Upper lobe of right lung (tissue), 1 donor: ENCODE results near the gene MAD2L1BP. TPM values are rescaled to one million over a fixed set of nuclear protein-coding genes. Genes with fewer than 3 reads are reported as not detected.

Source experiments
- ATAC-seq: fragments of 200-7000 bp; cut with Tn5 transposase; one replicate; pipeline ENCODE4 v1.9.1; 2020; ENCODE audit warnings: mild to moderate bottlenecking, moderate library complexity
- DNase-seq: peaks from one replicate; pipeline ENCODE4 v3.0.0-alpha.2; 2020
- H3K27ac ChIP-seq: fragments of 200-600 bp; one replicate; pipeline ENCODE4 v1.8.0; 2022
- H3K27me3 ChIP-seq: fragments of 200-600 bp; one replicate; pipeline ENCODE4 v1.8.0; 2022; ENCODE audit warnings: mild to moderate bottlenecking
- H3K36me3 ChIP-seq: fragments of 200-600 bp; one replicate; pipeline ENCODE4 v1.8.0; 2022
- H3K4me1 ChIP-seq: fragments of 200-600 bp; one replicate; pipeline ENCODE4 v1.8.0; 2022
- H3K4me3 ChIP-seq: fragments of 200-600 bp; one replicate; pipeline ENCODE4 v1.8.0; 2022; ENCODE audit warnings: mild to moderate bottlenecking
- H3K9me3 ChIP-seq: fragments of 200-600 bp; one replicate; pipeline ENCODE4 v1.8.0; 2022
- intact Hi-C: fragments of 100-400 bp; cut with DNase I; formaldehyde crosslinking; loops from one replicate; pipeline ENCODE4 v1.11.0; 2022
- total RNA-seq: library from RNA; stranded (reverse); fragmentation: NEBNext Ultra II Directional; extraction: Animal tissue kit (Norgen Biotek cat#: 25700); gene quantifications from one replicate; pipeline ENCODE4 v1.2.1, GENCODE V29; 2021
- TF ChIP-seq, protein P1 (sequence below): fragments of 200-600 bp; IDR thresholded peaks from one replicate; pipeline ENCODE4 v1.8.0; 2022; ENCODE audit warnings: antibody characterized with exemption
- donor health status: DM: no; HTN: yes; CAD: no; lungs with severe emphysema.

MAD2L1BP gene
- total RNA-seq, 1 donor from 2014 or later = 18.5 TPM

DNA sequence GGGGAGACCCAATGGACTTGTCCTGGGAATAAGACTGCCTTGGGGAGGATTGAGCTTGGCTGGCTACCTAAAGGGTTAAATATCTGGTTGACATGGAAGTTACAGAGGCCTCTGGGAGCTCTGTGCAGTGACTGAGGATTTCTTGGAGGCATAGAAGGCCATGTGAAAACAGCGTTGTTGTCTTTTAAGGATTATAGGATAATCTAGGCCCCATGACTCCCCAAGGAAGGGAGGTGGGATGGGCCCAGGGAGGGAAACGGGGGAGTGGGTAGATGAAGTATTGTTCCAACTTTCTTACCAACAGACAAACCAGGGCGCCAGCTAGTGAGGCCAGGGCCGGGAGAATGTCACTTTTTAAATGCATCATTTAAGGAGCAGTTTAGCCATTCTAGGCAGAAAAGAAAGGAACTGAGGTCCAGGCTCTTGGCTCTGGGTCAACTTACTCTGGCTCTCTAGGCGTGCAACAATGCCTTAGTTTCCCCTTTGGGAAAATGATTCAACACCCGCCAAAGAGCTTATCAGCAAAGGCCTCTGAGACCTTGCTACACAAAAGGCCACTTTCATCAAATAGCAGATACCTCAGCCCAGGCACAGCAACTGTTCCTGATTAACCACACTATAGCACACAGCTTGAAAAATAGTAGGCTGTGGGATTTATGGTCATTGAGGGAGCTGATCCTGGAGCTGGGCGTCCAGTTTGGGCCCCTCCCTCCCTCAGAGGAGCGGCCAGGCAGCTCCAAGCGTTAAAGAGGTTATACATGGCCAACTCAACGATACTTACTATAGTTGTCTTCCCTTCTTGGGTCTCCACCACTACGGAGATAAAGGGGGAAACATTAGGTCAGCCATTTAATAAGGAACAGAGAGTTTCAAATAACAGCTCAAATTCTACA lies 44.9 kb downstream of the MAD2L1BP start:
- Histone ChIP-seq H3K4me3 (no peak overlapping the region), H3K9me3 (no peaks in the 10 kb centered on the region), H3K27me3 (no peaks in the 10 kb centered on the region), H3K27ac (no peak overlapping the region), H3K4me1 (peaks cover 9% of the 10 kb centered on the region), H3K36me3 (peaks cover 57% of the 10 kb centered on the region)
- no peak for DNase-seq
- intact Hi-C loops = no loop called here
- TF ChIP-seq, protein P1, sequence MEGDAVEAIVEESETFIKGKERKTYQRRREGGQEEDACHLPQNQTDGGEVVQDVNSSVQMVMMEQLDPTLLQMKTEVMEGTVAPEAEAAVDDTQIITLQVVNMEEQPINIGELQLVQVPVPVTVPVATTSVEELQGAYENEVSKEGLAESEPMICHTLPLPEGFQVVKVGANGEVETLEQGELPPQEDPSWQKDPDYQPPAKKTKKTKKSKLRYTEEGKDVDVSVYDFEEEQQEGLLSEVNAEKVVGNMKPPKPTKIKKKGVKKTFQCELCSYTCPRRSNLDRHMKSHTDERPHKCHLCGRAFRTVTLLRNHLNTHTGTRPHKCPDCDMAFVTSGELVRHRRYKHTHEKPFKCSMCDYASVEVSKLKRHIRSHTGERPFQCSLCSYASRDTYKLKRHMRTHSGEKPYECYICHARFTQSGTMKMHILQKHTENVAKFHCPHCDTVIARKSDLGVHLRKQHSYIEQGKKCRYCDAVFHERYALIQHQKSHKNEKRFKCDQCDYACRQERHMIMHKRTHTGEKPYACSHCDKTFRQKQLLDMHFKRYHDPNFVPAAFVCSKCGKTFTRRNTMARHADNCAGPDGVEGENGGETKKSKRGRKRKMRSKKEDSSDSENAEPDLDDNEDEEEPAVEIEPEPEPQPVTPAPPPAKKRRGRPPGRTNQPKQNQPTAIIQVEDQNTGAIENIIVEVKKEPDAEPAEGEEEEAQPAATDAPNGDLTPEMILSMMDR = no peak
- no peak for ATAC-seq

- Histone ChIP-seq H3K4me1 (peaks cover 11% of the 10 kb centered on the region), H3K27ac (no peak overlapping the region), H3K9me3 (no peaks in the 10 kb centered on the region), H3K27me3 (no peaks in the 10 kb centered on the region), H3K36me3 (peaks cover 50% of the 10 kb centered on the region), H3K4me3 (no peak overlapping the region)
- intact Hi-C loops = no loop called here
- TF ChIP-seq, protein P1 = no peak
- DNase-seq (no peak), ATAC-seq (no peak)
Observed at GRCh38 chr6:43681303-43681702, 45.7 kb downstream of the MAD2L1BP start.

- no peak for DNase-seq
- no peak for ATAC-seq
- Histone ChIP-seq H3K27ac (no peak overlapping the region), H3K4me1 (peaks cover 19% of the 10 kb centered on the region), H3K4me3 (no peak overlapping the region), H3K9me3 (no peaks in the 10 kb centered on the region), H3K36me3 (peaks cover 34% of the 10 kb centered on the region), H3K27me3 (no peaks in the 10 kb centered on the region)
- TF ChIP-seq, protein P1 = no peak
- intact Hi-C loops = no loop called here
Observed at GRCh38 chr6:43682724-43683429, 47.2 kb downstream of the MAD2L1BP start.

DNA sequence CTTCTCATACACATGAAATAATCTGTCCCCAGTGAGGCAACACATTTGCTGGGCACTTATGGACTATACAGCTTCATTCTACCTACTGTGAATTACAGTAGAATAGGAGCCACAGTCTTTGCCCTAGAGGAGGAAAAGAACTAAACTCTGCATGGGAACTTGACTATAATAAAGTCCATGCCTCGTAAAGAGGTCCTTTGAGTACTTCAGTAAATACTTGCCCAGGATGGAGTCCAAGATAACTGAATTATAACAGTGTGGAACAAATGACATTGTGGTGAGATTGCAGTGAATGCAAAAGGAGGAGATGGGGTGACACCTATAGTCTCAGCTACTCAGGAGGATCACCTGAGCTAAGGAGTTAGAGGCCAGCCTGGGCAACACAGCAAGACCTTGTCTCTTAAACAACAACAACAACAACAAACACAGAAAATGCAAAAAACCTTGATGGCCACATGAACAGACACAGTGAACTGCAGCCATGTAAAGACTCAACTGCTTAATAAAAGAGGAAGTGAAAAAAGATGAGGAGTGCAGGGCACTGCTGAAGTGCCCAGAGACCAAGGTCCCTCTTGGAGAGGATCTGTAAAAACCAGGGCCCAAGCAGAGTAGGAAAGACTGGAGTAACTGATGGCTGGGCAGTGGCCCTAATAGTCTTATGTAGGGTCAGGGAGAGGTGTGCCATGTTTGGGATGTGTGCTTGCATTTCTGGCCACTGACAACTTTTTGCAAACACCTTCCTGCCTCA lies 48.2 kb downstream of the MAD2L1BP start:
- no peak overlapping the region for H3K4me3 ChIP-seq
- H3K36me3 ChIP-seq = peaks cover 24% of the 10 kb centered on the region
- H3K27ac ChIP-seq = no peak overlapping the region
- intact Hi-C loops = no loop called here
- no peak for ATAC-seq
- DNase-seq = no peak
- H3K4me1 ChIP-seq = peaks cover 19% of the 10 kb centered on the region
- no peaks in the 10 kb centered on the region for H3K9me3 ChIP-seq
- H3K27me3 ChIP-seq = no peaks in the 10 kb centered on the region
- TF ChIP-seq, protein P1 = no peak

DNA sequence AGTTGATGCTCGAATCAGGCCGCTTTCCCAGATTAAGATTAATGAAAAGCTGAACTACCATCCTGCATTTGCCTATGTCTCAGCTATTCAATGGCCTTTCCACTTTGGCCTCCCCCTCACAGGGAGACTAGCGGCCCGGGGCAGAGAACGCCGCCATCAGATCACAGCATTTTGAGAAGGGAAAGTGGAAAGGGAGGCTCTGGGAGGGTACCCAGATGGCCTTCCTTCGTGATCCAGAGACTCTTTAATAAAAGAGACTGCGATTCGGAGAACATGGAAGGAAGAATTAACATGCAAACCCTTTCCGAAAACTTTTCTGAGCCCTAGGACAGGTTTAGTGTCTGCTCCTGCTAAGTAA lies 51.4 kb downstream of the MAD2L1BP start:
- intact Hi-C loops = no loop called here

More for the DNA sequence above, 51.4 kb downstream of the MAD2L1BP start:
- Histone ChIP-seq H3K4me1 (peaks cover 19% of the 10 kb centered on the region), H3K4me3 (peak overlapping the region; percentile 76), H3K27me3 (no peaks in the 10 kb centered on the region), H3K27ac (peak overlapping the region; percentile 73), H3K36me3 (no peaks in the 10 kb centered on the region), H3K9me3 (no peaks in the 10 kb centered on the region)
- ATAC-seq = no peak
- no peak for DNase-seq
- TF ChIP-seq, protein P1 = no peak
